Measurements from ENCODE around the gene AHSP.

Gene AHSP

GRCh38 chr16:31504159-31504558 lies 23.5 kb upstream of the AHSP start:
- no peak for DNase-seq (ENCODE audit: low spot score)
- H3K27ac ChIP-seq, result no peak overlapping the region
- no peak for TF ChIP-seq CTCF (conservative IDR thresholded peaks at IDR 0.05; ENCODE audit: low read depth)
- POLR2A ChIA-PET (ENCODE audit: low non-redundant PET), result no interaction called here
- CTCF ChIA-PET, result interaction anchor here (0.7 kb wide), 1 partner anchor 16 kb away, joined by 3 read pairs; no protein-coding TSS in a partner anchor

DNA sequence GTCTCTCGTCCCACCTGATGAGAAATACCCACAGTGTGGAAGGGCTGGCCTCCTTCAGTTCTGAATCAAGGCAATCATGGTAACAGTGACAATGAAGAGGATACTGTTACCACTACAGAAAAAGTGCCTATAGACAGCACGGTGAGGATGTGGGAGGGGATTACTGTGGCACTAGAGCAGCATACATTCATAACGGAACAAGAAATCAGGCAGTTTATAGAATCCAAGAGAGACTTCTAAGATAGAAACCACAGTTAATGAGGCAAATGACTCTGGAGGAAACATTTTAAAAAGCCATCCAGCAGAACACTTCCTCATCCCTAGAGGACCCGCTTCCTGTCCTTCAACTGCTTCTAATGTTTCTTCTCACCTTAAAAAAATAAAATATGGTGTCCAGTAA lies 22.2 kb upstream of the AHSP start:
- no peak for TF ChIP-seq CTCF (conservative IDR thresholded peaks at IDR 0.05; ENCODE audit: low read depth)

GRCh38 chr16:31507617-31507928 lies 20.1 kb upstream of the AHSP start:
- peak overlapping the region; percentile 80 for H3K27ac ChIP-seq
- no peak for TF ChIP-seq CTCF (conservative IDR thresholded peaks at IDR 0.05; ENCODE audit: low read depth)
- CTCF ChIA-PET, result interaction anchor here (0.5 kb wide), 1 partner anchor 357 kb away, joined by 3 read pairs; no protein-coding TSS in a partner anchor

More for the DNA sequence above, 22.2 kb upstream of the AHSP start:
- POLR2A ChIA-PET (ENCODE audit: low non-redundant PET), result no interaction called here
- CTCF ChIA-PET, result no interaction called here
- DNase-seq (ENCODE audit: low spot score), result no peak
- no peak overlapping the region for H3K27ac ChIP-seq

DNA sequence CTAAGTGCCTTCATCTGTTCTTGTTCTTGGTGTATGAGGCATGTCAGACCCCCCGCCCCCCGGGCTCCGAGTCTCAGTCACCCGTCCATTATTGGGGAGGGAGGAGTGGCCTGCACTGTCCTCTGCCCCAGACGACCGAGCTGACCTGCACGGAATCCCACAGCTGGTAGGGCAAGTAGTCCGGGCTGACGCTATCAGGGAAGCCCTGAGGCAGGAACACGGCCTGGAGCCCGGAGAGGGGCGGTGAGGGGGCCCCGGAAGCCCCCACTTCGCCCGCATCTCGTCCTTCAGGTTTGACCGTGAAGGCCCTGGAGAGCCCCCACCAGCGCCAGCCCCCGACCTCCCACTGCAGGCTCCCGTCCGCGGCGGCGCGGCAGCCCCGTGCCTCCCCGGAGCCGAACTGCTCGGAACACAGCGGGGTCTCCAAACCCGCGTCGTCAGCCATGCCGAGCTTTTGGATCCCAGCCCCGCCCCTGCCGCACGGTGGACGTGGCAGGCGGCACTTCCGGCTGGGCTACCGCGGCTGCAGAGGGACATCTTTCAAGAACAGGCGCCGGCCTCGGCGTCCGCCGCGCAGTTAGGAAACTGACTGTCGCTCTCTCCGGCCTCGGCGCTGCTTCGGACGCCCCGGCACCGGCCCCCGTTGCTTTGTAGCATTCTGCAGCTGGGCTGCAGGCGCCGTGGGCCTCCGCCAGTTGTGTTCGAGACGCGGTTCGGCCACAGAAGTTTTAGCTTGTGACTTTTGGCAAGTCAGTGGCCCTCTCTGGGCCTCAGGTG lies 19.6 kb upstream of the AHSP start, which contains the start of gene RUSF1:
TSS of gene RUSF1 (minus strand) at position 463 of the 777 bp plus-strand sequence. CDS start at position 445, 18 bp downstream.
- POLR2A ChIA-PET (ENCODE audit: low non-redundant PET), result interaction anchor here (0.5 to 1.1 kb wide), 3 partner anchors 17 to 205 kb away, joined by 3 to 4 read pairs (median 4); a partner anchor contains a TSS
- peak; percentile 71 for DNase-seq (ENCODE audit: low spot score)
- CTCF ChIA-PET, result interaction anchor here (0.5 kb wide), 1 partner anchor 358 kb away, joined by 3 read pairs; no protein-coding TSS in a partner anchor
- peak within 1 kb of the TSS; percentile 80 for H3K27ac ChIP-seq
- no peak for TF ChIP-seq CTCF (conservative IDR thresholded peaks at IDR 0.05; ENCODE audit: low read depth)

More at GRCh38 chr16:31507617-31507928, 20.1 kb upstream of the AHSP start:
- POLR2A ChIA-PET (ENCODE audit: low non-redundant PET), result interaction anchor here (0.5 to 1.1 kb wide), 3 partner anchors 16 to 205 kb away, joined by 3 to 4 read pairs (median 4); a partner anchor contains a TSS
- DNase-seq (ENCODE audit: low spot score), result peak; percentile 18

- no peak for DNase-seq (ENCODE audit: low spot score)
- CTCF ChIA-PET, result no interaction called here
- peak overlapping the region; percentile 80 for H3K27ac ChIP-seq
- no peak for TF ChIP-seq CTCF (conservative IDR thresholded peaks at IDR 0.05; ENCODE audit: low read depth)
- POLR2A ChIA-PET (ENCODE audit: low non-redundant PET), result interaction anchor here (1.1 kb wide), 1 partner anchor 204 kb away, joined by 4 read pairs; a partner anchor contains a TSS
Observed at GRCh38 chr16:31508706-31509195, 18.9 kb upstream of the AHSP start.

DNA sequence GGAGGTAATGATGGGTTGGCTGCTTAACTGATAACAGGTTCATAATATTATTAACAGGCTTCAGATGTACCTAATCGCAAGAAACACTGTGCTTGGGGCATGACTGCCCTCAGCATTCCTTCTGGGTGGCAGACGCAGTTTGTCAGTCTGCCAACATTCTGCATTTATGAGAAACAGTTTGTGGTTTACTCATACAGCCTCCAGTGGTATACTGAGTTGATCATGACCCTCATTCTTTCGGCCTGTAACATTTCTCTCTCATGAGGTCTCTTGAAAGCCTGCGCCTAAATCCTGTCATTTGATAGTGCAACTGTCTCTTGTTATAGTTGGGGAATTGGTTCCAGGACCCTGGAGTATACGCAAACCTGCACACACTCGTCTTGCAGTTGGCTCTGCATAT lies 14.6 kb upstream of the AHSP start:
- no peak overlapping the region for H3K27ac ChIP-seq
- DNase-seq (ENCODE audit: low spot score), result peak; percentile 33
- no peak for TF ChIP-seq CTCF (conservative IDR thresholded peaks at IDR 0.05; ENCODE audit: low read depth)
- ChIA-PET CTCF (interaction anchor here (0.7 kb wide), 1 partner anchor 102 kb away, joined by 5 read pairs; no protein-coding TSS in a partner anchor), POLR2A (ENCODE audit: low non-redundant PET) (no interaction called here)
